H1 (cell line): ENCODE measurements around the gene HDAC7. TPM values are rescaled to one million over a fixed set of nuclear protein-coding genes. Genes with fewer than 3 reads are reported as not detected.
"Not testable (repeated sequence)": the region's sequence is repeated elsewhere in the genome, so short reads cannot be mapped to it uniquely, and the experiment has no call there.

Experiments
- CTCF ChIA-PET: fragments of 300-600 bp; sonication (Branson Sonifier 250); formaldehyde crosslinking; loops from one replicate; lab custom pipeline; 2021; ENCODE audit not compliant: partially characterized antibody; lab: Charles Lee
- POLR2A ChIA-PET: fragments of 300-600 bp; sonication (Branson Sonifier 250); formaldehyde crosslinking; loops from one replicate; lab custom pipeline; 2021; ENCODE audit warnings: inconsistent platforms; ENCODE audit not compliant: partially characterized antibody; lab: Charles Lee
- DNase-seq, 2 experiments: peaks; one replicate each; pipeline versions ENCODE4 v3.0.0 to v3.0.0-alpha.2; 2010 to 2022; ENCODE audit warnings: low spot score in 2 of 2, low read depth in 1 of 2, mixed read lengths in 1 of 2
- FAIRE-seq: peaks from 2 replicates; lab custom pipeline; 2011; peaks lifted over from hg19 to GRCh38; lab: Jason Lieb, UNC
- H2AFZ ChIP-seq: 2 replicates; pipeline ENCODE4 v1.8.1; 2012; ENCODE audit warnings: low read length, inconsistent platforms
- H2AK5ac ChIP-seq: 2 replicates; pipeline ENCODE4 v1.6.1; 2013; ENCODE audit warnings: low read depth, low read length
- H2BK120ac ChIP-seq: replicated peaks from 2 replicates; pipeline ENCODE3; 2013; ENCODE audit warnings: low read depth, low read length, inconsistent platforms
- H2BK12ac ChIP-seq: 2 replicates; pipeline ENCODE4 v1.6.1; 2013; ENCODE audit warnings: low read depth, low read length
- H2BK15ac ChIP-seq: 2 replicates; pipeline ENCODE4 v1.6.1; 2013; ENCODE audit warnings: low read length
- H2BK20ac ChIP-seq: 2 replicates; pipeline ENCODE4 v1.6.1; 2013; ENCODE audit warnings: low read length
- H2BK5ac ChIP-seq: 2 replicates; pipeline ENCODE4 v1.6.1; 2013; ENCODE audit warnings: low read depth, low read length
- H3K14ac ChIP-seq: 2 replicates; pipeline ENCODE4 v1.6.1; 2013; ENCODE audit warnings: inconsistent platforms; ENCODE audit not compliant: insufficient read length
- H3K18ac ChIP-seq: 2 replicates; pipeline ENCODE4 v1.6.1; 2013; ENCODE audit warnings: low read length; ENCODE audit errors: extremely low read depth
- H3K23ac ChIP-seq: 2 replicates; pipeline ENCODE4 v1.6.1; 2013; ENCODE audit warnings: inconsistent platforms; ENCODE audit not compliant: insufficient read length
- H3K23me2 ChIP-seq: 2 replicates; pipeline ENCODE4 v1.6.1; 2013; ENCODE audit warnings: low read depth, low read length
- H3K27ac ChIP-seq: 2 replicates; pipeline ENCODE4 v1.6.1; 2011; ENCODE audit warnings: low read depth, low read length, inconsistent platforms
- H3K27me3 ChIP-seq, 4 experiments: replicated peaks in 1 of 4; 1 replicate in 1 of 4; 2 replicates in 3 of 4; pipeline versions ENCODE4 v1.6.1 to v1.8.1; 2011 to 2013; ENCODE audit warnings: low read length in 3 of 4, mild to moderate bottlenecking in 3 of 4, inconsistent platforms in 2 of 4, mixed read lengths in 2 of 4, moderate library complexity in 1 of 4; ENCODE audit not compliant: control insufficient read depth in 3 of 4, insufficient read depth in 3 of 4; ENCODE audit errors: extremely low read depth in 1 of 4
- H3K36me3 ChIP-seq, 4 experiments: 2 replicates each; pipeline versions ENCODE4 v1.6.1 to v1.8.1; 2011 to 2013; ENCODE audit warnings: mild to moderate bottlenecking in 4 of 4, low read length in 3 of 4, moderate library complexity in 2 of 4, control low read depth in 1 of 4, inconsistent platforms in 1 of 4; ENCODE audit not compliant: insufficient read depth in 4 of 4, control insufficient read depth in 2 of 4
- H3K4ac ChIP-seq: replicated peaks from 2 replicates; pipeline ENCODE3; 2013; ENCODE audit warnings: low read length, low read depth, mixed read lengths, inconsistent platforms; ENCODE audit not compliant: insufficient read length
- H3K4me1 ChIP-seq, 4 experiments: replicated peaks in 1 of 4; 1 replicate in 1 of 4; 2 replicates in 3 of 4; pipeline versions ENCODE4 v1.6.1 to v1.8.1; 2011 to 2013; ENCODE audit warnings: low read length in 3 of 4, inconsistent platforms in 2 of 4, mixed read lengths in 1 of 4; ENCODE audit not compliant: insufficient read depth in 4 of 4, control insufficient read depth in 3 of 4
- H3K4me2 ChIP-seq, 2 experiments: 2 replicates each; pipeline versions ENCODE4 v1.6.1 to v1.8.1; 2011 to 2013; ENCODE audit warnings: low read depth in 2 of 2, low read length in 2 of 2, control low read depth in 1 of 2, inconsistent platforms in 1 of 2, mild to moderate bottlenecking in 1 of 2; ENCODE audit not compliant: insufficient read depth in 1 of 2
- H3K4me3 ChIP-seq, 4 experiments: fragments of 200-600, 300-600 bp in 1 of 4; sonication (generic), shearing (Covaris generic), sonication (Bioruptor Twin) in 1 of 4; 2 replicates each; pipeline versions ENCODE4 v1.5.1 to v1.8.1; 2011 to 2016; ENCODE audit warnings: low read length in 4 of 4, low read depth in 3 of 4, control low read depth in 2 of 4, inconsistent platforms in 2 of 4, mild to moderate bottlenecking in 2 of 4, mixed read lengths in 1 of 4, moderate library complexity in 1 of 4; ENCODE audit not compliant: insufficient read depth in 2 of 4; ENCODE audit errors: extremely low read depth in 1 of 4
- H3K56ac ChIP-seq: replicated peaks from 2 replicates; pipeline ENCODE3; 2013; ENCODE audit warnings: low read depth, mild to moderate bottlenecking, mixed read lengths, low read length, inconsistent platforms; ENCODE audit not compliant: insufficient read length
- H3K79me1 ChIP-seq: 2 replicates; pipeline ENCODE4 v1.6.1; 2013; ENCODE audit warnings: low read depth, low read length, control low read depth
- H3K79me2 ChIP-seq, 2 experiments: 2 replicates each; pipeline versions ENCODE4 v1.6.1 to v1.8.1; 2012 to 2013; ENCODE audit warnings: low read length in 2 of 2, mild to moderate bottlenecking in 2 of 2, inconsistent platforms in 1 of 2; ENCODE audit not compliant: insufficient read depth in 2 of 2, control insufficient read depth in 1 of 2
- H3K9ac ChIP-seq, 4 experiments: replicated peaks in 1 of 4; 1 replicate in 1 of 4; 2 replicates in 3 of 4; pipeline versions ENCODE4 v1.6.1 to v1.8.1; 2011 to 2013; ENCODE audit warnings: low read depth in 3 of 4, low read length in 3 of 4, control low read depth in 2 of 4, mild to moderate bottlenecking in 2 of 4, moderate library complexity in 2 of 4, inconsistent platforms in 1 of 4; ENCODE audit errors: extremely low read depth in 1 of 4
- H3K9me3 ChIP-seq, 2 experiments: 2 replicates each; pipeline versions ENCODE4 v1.6.1 to v1.8.1; 2012 to 2013; ENCODE audit warnings: mild to moderate bottlenecking in 2 of 2, moderate library complexity in 2 of 2, control low read depth in 1 of 2, inconsistent platforms in 1 of 2, low read depth in 1 of 2, low read length in 1 of 2, mixed read lengths in 1 of 2; ENCODE audit not compliant: insufficient read depth in 2 of 2
- H4K20me1 ChIP-seq, 2 experiments: replicated peaks in 1 of 2; 2 replicates each; pipeline versions ENCODE3 to v1.8.1; 2011 to 2013; ENCODE audit warnings: inconsistent platforms in 2 of 2, low read length in 2 of 2, mild to moderate bottlenecking in 1 of 2; ENCODE audit not compliant: insufficient read depth in 2 of 2, control insufficient read depth in 1 of 2
- H4K5ac ChIP-seq: 2 replicates; pipeline ENCODE4 v1.6.1; 2013; ENCODE audit warnings: low read length, low read depth, mixed read lengths, inconsistent platforms; ENCODE audit not compliant: insufficient read length
- H4K8ac ChIP-seq: 2 replicates; pipeline ENCODE4 v1.8.0; 2013; ENCODE audit warnings: mild to moderate bottlenecking, moderate library complexity, low read length, inconsistent platforms; ENCODE audit not compliant: insufficient read depth; ENCODE audit errors: extremely low read depth
- H4K91ac ChIP-seq: replicated peaks from 2 replicates; pipeline ENCODE3; 2013; ENCODE audit warnings: low read length, mixed read lengths, inconsistent platforms; ENCODE audit not compliant: insufficient read length
- WGBS, 2 experiments: shearing (Covaris generic) in 1 of 2; methylation state at CpG; one replicate each; pipeline versions ENCODE4 v1.1.6 to v1.1.7; 2013 to 2015; ENCODE audit warnings: low lambda C conversion rate in 2 of 2, mixed read lengths in 2 of 2, inconsistent platforms in 1 of 2, low coverage in 1 of 2, missing lambda C conversion rate in 1 of 2; ENCODE audit not compliant: insufficient replicate concordance in 2 of 2, insufficient coverage in 1 of 2, insufficient read length in 1 of 2; ENCODE audit errors: extremely low coverage in 1 of 2, missing lambda C conversion rate in 1 of 2; 5-methylcytosine and 5-hydroxymethylcytosine counted together
- polyA plus RNA-seq, 7 experiments: library from polyadenylated mRNA; depleted of rRNA in 3 of 7; stranded (reverse) in 5 of 7; unstranded in 2 of 7; fragments of >200 nt in 5 of 7; fragments of 200-250 nt in 2 of 7; gene quantifications; 1 replicate in 5 of 7; 2 replicates in 1 of 7; 4 replicates in 1 of 7; pipeline versions ENCODE4 v1.2.1 to v1.2.3, GENCODE V29; 2011 to 2013; ENCODE audit warnings: missing spikeins in 2 of 7, mixed read lengths in 2 of 7
- total RNA-seq: library from RNA; stranded (reverse); fragmentation: NEBNext Ultra II Directional; extraction: Animal tissue kit (Norgen Biotek cat#: 25700); gene quantifications from 2 replicates; pipeline ENCODE4 v1.2.1, GENCODE V29; 2021

HDAC7 gene
- total and polyA plus RNA-seq, 2 of the 8 experiments (the other 6 are each of a cell fraction or from before 2014, with no cell fraction given), result 25.5 to 84.9 TPM

- POLR2A ChIA-PET, result interaction anchor here (1.0 to 28.4 kb wide), 6 partner anchors 8 to 107 kb away, joined by 3 to 480 read pairs (median 4); partner anchors contain the start of gene HDAC7
- H3K4me3 ChIP-seq, H3K9ac ChIP-seq, H3K18ac ChIP-seq, H3K27ac ChIP-seq, H3K4ac ChIP-seq, H4K20me1 ChIP-seq, H2BK15ac ChIP-seq, H3K56ac ChIP-seq, H2BK20ac ChIP-seq, H3K4me2 ChIP-seq, DNase-seq, H2BK120ac ChIP-seq, H2BK12ac ChIP-seq, FAIRE-seq, H4K91ac ChIP-seq, H4K8ac ChIP-seq, H3K23ac ChIP-seq, H2AFZ ChIP-seq, H3K14ac ChIP-seq, H3K36me3 ChIP-seq, H2BK5ac ChIP-seq, H3K9me3 ChIP-seq, H2AK5ac ChIP-seq, H3K79me1 ChIP-seq, H4K5ac ChIP-seq, H3K27me3 ChIP-seq, H3K23me2 ChIP-seq, H3K79me2 ChIP-seq: not testable (repeated sequence)
- WGBS, 2 experiments, result 73% methylated on average over 10 of the region's 12 CpGs; no CpG with 5 or more reads in 1 of the 2 experiments
- peaks cover 0 to 22% (median 5%) of the 10 kb centered on the region in 4 experiments; a peak in 6 of 7 replicates for H3K4me1 ChIP-seq
- CTCF ChIA-PET, result interaction anchor here (0.9 to 30.5 kb wide), 13 partner anchors 10 to 331 kb away, joined by 3 to 2001 read pairs (median 5); partner anchors contain the start of genes HDAC7, RAPGEF3, SLC48A1 and TMEM106C
Measured at GRCh38 chr12:47842543-47842942, 22.8 kb upstream of the HDAC7 start.
